Suprapubic skin (tissue), 4 donors: Measurements from ENCODE around the gene SLC9C2. TPM values are rescaled to one million over a fixed set of nuclear protein-coding genes. Genes with fewer than 3 reads are reported as not detected.
"Not testable (repeated sequence)": the region's sequence is repeated elsewhere in the genome, so short reads cannot be mapped to it uniquely, and the experiment has no call there.

Source experiments
- DNase-seq, 2 donors: peaks; one replicate each; pipeline ENCODE4 v3.0.0-alpha.2; 2019; ENCODE audit warnings: low spot score in 2 of 2
- H3K27ac ChIP-seq: fragments of 200-600 bp; sonication (generic); one replicate; pipeline ENCODE4 v1.5.1; 2019
- H3K27me3 ChIP-seq: fragments of 200-600 bp; sonication (generic); one replicate; pipeline ENCODE4 v1.5.1; 2019
- H3K36me3 ChIP-seq: fragments of 200-600 bp; sonication (generic); one replicate; pipeline ENCODE4 v1.5.1; 2019
- H3K4me1 ChIP-seq: fragments of 200-600 bp; sonication (generic); one replicate; pipeline ENCODE4 v1.5.1; 2019
- H3K4me3 ChIP-seq: fragments of 200-600 bp; sonication (generic); one replicate; pipeline ENCODE4 v1.5.1; 2019; ENCODE audit warnings: mild to moderate bottlenecking
- H3K9me3 ChIP-seq: fragments of 200-600 bp; sonication (generic); one replicate; pipeline ENCODE4 v1.5.1; 2019
- EP300 ChIP-seq: sonication (generic); formaldehyde crosslinking; IDR thresholded peaks from one replicate; pipeline ENCODE4 v1.6.1; 2017; ENCODE audit warnings: antibody characterized with exemption
- POLR2A ChIP-seq, 2 donors: fragments of 450-650 bp; IDR thresholded peaks; one replicate each; pipeline ENCODE4 v1.6.1; 2017; ENCODE audit warnings: antibody characterized with exemption in 2 of 2, mild to moderate bottlenecking in 2 of 2, moderate library complexity in 2 of 2
- POLR2AphosphoS5 ChIP-seq, 3 donors: sonication (generic); formaldehyde crosslinking; IDR thresholded peaks; one replicate each; pipeline ENCODE4 v1.6.1; 2017; ENCODE audit warnings: antibody characterized with exemption in 3 of 3
- WGBS: methylation state at CpG from one replicate; pipeline ENCODE4 v1.1.5; 2018; 5-methylcytosine and 5-hydroxymethylcytosine counted together
- total RNA-seq, 4 donors: library from RNA; depleted of rRNA; stranded (reverse); fragments of >200 nt; gene quantifications; one replicate each; pipeline ENCODE4 v1.1.0, GENCODE V29; 2016
- TF ChIP-seq, protein P1 (sequence below), 2 donors: fragments of 200-600 bp in 1 of 2; fragments of 450-650 bp in 1 of 2; sonication (generic) in 1 of 2; IDR thresholded peaks; one replicate each; pipeline ENCODE4 v1.5.1; 2016 to 2019; ENCODE audit warnings: antibody characterized with exemption in 2 of 2, mild to moderate bottlenecking in 1 of 2, moderate library complexity in 1 of 2

SLC9C2 gene
- total RNA-seq, 4 donors from 2014 or later: not detected

DNA sequence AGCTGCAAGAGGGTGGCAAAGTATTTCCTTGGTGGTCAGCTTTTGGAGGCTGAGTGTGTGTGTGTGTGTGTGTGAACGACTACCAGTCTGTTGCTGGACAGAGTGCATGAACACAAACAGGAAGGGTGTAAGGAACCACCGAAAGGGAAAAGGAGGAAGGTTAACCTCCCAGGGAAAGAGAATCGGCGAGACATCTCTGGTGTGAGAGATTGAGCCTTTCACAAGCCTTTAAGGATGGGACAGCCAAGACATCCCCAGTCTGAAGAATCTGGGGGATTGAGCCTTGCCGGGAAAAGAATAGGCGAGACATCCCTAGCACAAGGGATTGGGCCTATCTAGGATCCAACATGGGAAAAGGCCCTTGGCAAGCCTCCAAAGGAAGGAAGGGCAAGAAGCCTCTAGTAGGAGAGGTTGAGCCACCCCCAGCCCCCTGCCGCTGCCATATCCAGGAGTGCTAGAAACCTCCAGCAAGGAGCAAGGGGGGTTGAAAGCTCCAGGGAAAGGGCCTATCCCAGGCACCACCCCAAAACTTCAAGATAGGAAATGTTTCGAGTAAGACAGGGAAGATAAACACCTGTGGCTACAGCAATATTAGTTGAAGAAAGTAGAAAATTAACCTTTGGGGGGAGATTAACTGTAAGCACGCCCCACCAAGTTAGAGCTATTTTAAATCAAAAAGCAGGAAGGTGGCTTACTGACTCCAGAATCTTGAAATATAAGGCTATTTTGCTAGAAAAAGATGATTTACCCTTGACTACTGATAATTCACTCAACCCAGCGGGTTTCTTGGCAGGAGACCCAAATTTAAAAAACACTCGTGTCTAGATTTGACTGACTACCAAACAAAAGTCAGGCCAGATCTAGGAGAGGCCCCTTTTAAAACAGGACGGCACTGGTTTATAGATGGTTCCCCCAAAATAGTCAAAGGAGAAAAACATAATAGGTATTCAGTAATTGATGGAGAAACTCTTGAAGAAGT lies 35.5 kb upstream of the SLC9C2 start:
- no peaks in the 10 kb centered on the region for H3K27me3 ChIP-seq
- H3K9me3 ChIP-seq: peaks cover 3% of the 10 kb centered on the region
- H3K27ac ChIP-seq: no peak overlapping the region
- 81% methylated on average over 12 of the region's 12 CpGs for WGBS
- no peak for DNase-seq
- TF ChIP-seq POLR2A (IDR thresholded peaks at IDR 0.05): no peak
- no peak for TF ChIP-seq POLR2AphosphoS5 (IDR thresholded peaks at IDR 0.05)
- TF ChIP-seq, protein P1, sequence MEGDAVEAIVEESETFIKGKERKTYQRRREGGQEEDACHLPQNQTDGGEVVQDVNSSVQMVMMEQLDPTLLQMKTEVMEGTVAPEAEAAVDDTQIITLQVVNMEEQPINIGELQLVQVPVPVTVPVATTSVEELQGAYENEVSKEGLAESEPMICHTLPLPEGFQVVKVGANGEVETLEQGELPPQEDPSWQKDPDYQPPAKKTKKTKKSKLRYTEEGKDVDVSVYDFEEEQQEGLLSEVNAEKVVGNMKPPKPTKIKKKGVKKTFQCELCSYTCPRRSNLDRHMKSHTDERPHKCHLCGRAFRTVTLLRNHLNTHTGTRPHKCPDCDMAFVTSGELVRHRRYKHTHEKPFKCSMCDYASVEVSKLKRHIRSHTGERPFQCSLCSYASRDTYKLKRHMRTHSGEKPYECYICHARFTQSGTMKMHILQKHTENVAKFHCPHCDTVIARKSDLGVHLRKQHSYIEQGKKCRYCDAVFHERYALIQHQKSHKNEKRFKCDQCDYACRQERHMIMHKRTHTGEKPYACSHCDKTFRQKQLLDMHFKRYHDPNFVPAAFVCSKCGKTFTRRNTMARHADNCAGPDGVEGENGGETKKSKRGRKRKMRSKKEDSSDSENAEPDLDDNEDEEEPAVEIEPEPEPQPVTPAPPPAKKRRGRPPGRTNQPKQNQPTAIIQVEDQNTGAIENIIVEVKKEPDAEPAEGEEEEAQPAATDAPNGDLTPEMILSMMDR (IDR thresholded peaks at IDR 0.05): no peak
- TF ChIP-seq EP300: no peak
- H3K36me3 ChIP-seq: no peaks in the 10 kb centered on the region
- H3K4me3 ChIP-seq: no peak overlapping the region
- H3K4me1 ChIP-seq: no peaks in the 10 kb centered on the region

DNA sequence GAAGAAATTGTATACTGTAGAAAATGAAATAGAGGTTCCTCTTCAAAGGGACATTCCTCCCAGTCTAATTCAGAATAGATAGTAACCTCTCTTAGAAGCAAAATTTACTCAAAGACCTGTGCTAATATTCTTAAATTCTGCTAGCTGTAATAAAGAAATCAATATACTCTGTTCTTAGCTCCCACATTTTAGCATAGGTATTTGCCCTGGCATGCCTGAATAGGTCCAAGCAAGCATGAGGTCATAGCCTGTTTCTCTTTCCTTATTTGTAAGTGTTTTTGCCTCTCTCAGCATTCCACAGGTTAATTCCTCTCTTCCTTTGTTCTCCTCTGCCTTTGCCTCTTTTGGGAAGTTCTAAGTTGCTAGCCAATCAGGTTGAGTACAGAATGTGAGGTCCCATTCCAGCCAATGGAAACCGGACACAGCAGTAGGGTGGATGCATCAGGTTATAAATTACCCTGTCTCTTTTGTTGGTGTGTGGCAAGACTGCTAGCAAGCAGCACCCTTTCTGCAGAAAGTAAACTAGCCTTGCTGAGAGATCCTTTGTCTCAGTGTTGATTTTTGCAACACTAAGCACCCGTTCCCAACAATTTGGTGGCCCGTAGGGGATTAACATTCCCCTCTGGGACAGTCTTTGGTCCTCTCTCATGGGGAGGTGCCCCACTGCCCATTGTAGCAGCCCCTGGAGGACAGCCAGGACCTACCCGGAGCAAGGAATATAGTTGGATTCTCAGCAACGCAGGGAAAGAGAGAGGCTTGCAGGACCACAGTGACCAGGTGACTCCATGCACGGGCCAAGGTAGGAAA lies 34.6 kb upstream of the SLC9C2 start:
- DNase-seq, H3K4me3 ChIP-seq, H3K9me3 ChIP-seq, H3K27ac ChIP-seq, H3K36me3 ChIP-seq, H3K4me1 ChIP-seq, H3K27me3 ChIP-seq: not testable (repeated sequence)
- WGBS: 91% methylated on average over 6 of the region's 6 CpGs

DNA sequence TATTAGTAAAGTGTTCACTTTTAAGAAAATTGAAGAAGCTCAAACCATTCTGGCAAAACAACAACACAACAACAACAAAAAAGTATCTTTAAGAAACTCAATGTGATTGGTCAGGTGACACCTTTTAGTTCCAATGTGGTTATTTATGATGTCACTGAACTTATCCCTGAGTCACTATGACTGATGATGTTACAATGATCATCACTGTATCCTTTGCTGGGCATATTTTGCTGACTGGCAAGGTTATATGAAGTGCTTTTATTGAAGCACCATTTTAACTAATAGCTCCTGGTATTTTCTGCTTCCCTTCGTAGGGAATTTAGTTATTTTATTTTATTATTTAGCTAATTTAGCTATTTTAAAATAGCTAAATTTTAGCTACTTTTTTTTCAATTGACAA lies 32.2 kb upstream of the SLC9C2 start, which contains the start of gene TEX50:
Gene TEX50, plus strand, starts transcription at position 223 of the 400 bp plus-strand sequence. CDS start 184 bp downstream, outside the sequence.
- WGBS: 96% methylated on average over 1 of the region's 1 CpG
- TF ChIP-seq EP300 (no peak), POLR2AphosphoS5 (IDR thresholded peaks at IDR 0.05) (no peak), POLR2A (IDR thresholded peaks at IDR 0.05) (no peak)
- TF ChIP-seq, protein P1 (IDR thresholded peaks at IDR 0.05): no peak

DNA sequence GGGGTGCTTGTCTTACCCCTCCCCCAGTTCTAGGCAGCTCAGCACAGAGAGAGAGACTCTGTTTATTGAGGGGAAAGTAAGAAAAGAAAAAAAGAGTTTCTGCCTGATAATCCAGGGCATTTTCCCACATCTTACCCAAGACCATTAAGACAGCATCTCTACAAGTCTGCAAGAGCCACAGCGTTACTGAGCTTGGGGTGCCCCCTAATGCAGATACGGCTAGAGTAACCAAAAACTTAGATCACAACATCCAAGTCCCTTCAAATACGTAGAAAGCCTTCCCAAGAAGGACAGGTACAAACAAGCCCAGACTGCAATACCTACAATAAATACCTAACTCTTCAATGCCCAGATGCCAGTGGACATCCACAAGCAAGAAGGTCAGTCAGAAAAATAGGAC lies 26.0 kb upstream of the SLC9C2 start:
- 70% methylated on average over 3 of the region's 3 CpGs for WGBS
- Histone ChIP-seq H3K9me3 (no peaks in the 10 kb centered on the region), H3K27me3 (no peaks in the 10 kb centered on the region), H3K27ac (no peak overlapping the region), H3K36me3 (no peaks in the 10 kb centered on the region), H3K4me3 (no peak overlapping the region), H3K4me1 (no peaks in the 10 kb centered on the region)
- no peak for TF ChIP-seq POLR2AphosphoS5 (IDR thresholded peaks at IDR 0.05)
- TF ChIP-seq EP300: no peak
- TF ChIP-seq POLR2A (IDR thresholded peaks at IDR 0.05): no peak
- no peak for DNase-seq

More for the DNA sequence above, 32.2 kb upstream of the SLC9C2 start, which contains the start of gene TEX50:
- H3K4me3 ChIP-seq: no peak within 1 kb of the TSS
- no peaks in the 10 kb centered on the region for H3K4me1 ChIP-seq
- no peaks in the 10 kb centered on the region for H3K36me3 ChIP-seq
- no peak within 1 kb of the TSS for H3K27ac ChIP-seq
- peaks cover 3% of the 10 kb centered on the region for H3K9me3 ChIP-seq
- DNase-seq: no peak
- H3K27me3 ChIP-seq: no peaks in the 10 kb centered on the region

DNA sequence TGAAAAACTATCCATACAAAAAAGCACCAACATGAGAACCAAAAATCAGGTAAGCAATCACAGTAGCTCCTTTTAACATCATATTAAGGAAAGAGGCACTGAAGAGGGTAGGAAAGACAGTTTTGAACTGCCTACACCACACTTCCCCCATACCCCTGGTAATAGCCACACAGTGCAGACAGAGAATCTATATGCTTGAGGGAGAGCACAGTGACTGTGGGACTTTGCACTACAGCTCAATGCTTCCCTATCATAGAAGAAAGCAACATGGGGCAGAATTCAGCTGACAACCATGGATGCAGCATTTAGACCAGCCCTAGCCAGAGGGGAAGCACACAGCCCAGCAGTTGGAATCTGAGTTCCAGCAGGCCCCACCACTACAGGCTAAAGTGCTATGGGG lies 24.4 kb upstream of the SLC9C2 start:
- H3K4me1 ChIP-seq: no peaks in the 10 kb centered on the region
- no peak overlapping the region for H3K4me3 ChIP-seq
- no peak overlapping the region for H3K27ac ChIP-seq
- no peaks in the 10 kb centered on the region for H3K27me3 ChIP-seq
- TF ChIP-seq POLR2AphosphoS5 (IDR thresholded peaks at IDR 0.05): no peak
- TF ChIP-seq EP300: no peak
- TF ChIP-seq, protein P1 (IDR thresholded peaks at IDR 0.05): no peak
- no peak for TF ChIP-seq POLR2A (IDR thresholded peaks at IDR 0.05)
- no peak for DNase-seq
- no peaks in the 10 kb centered on the region for H3K36me3 ChIP-seq
- peaks cover 4% of the 10 kb centered on the region for H3K9me3 ChIP-seq

GRCh38 chr1:173616859-173617258 lies 14.0 kb upstream of the SLC9C2 start:
- Histone ChIP-seq H3K27me3 (no peaks in the 10 kb centered on the region), H3K4me1 (no peaks in the 10 kb centered on the region), H3K9me3 (peaks cover 8% of the 10 kb centered on the region), H3K4me3 (no peak overlapping the region), H3K27ac (no peak overlapping the region), H3K36me3 (no peaks in the 10 kb centered on the region)
- WGBS: 84% methylated on average over 4 of the region's 4 CpGs
- no peak for TF ChIP-seq POLR2AphosphoS5 (IDR thresholded peaks at IDR 0.05)
- TF ChIP-seq POLR2A (IDR thresholded peaks at IDR 0.05): no peak
- TF ChIP-seq EP300: no peak
- TF ChIP-seq, protein P1 (IDR thresholded peaks at IDR 0.05): no peak
- no peak for DNase-seq

DNA sequence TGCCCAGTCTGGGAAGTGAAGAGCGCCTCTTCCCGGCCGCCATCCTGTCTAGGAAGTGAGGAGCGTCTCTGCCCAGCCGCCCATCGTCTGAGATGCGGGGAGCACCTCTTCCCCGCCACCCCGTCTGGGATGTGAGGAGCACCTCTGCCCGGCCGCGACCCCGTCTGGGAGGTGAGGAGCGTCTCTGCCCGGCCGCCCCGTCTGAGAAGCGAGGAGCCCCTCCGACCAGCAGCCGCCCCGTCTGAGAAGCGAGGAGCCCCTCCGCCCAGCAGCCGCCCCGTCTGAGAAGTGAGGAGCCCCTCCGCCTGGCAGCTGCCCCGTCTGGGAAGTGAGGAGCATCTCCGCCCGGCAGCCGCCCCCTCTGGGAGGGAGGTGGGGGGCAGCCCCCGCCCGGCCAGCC lies 10.2 kb upstream of the SLC9C2 start:
- DNase-seq, H3K4me1 ChIP-seq, H3K27me3 ChIP-seq, H3K9me3 ChIP-seq, H3K4me3 ChIP-seq, H3K27ac ChIP-seq, H3K36me3 ChIP-seq: not testable (repeated sequence)
- WGBS: no CpG with 5 or more reads among the region's 32 CpGs
